Upper lobe of left lung (tissue), 6 donors: Measurements from ENCODE around the gene CCNJ. TPM values are rescaled to one million over a fixed set of nuclear protein-coding genes. Genes with fewer than 3 reads are reported as not detected.

Source experiments
- ATAC-seq, 2 donors: fragments of 200-7000 bp; cut with Tn5 transposase; one replicate each; pipeline ENCODE4 v1.9.1; 2022; ENCODE audit warnings: mild to moderate bottlenecking in 2 of 2, moderate library complexity in 2 of 2; ENCODE audit not compliant: low FRiP score in 2 of 2
- DNase-seq, 2 donors: peaks; one replicate each; pipeline ENCODE4 v3.0.0-alpha.2; 2019 to 2020
- H3K27ac ChIP-seq, 4 donors: fragments of 200-600 bp; sonication (generic); one replicate each; pipeline ENCODE4 v1.5.1; 2016 to 2019
- H3K27me3 ChIP-seq, 4 donors: fragments of 200-600 bp; sonication (generic); one replicate each; pipeline ENCODE4 v1.5.1; 2017 to 2019
- H3K36me3 ChIP-seq, 4 donors: fragments of 200-600 bp; sonication (generic); one replicate each; pipeline ENCODE4 v1.5.1; 2016 to 2019
- H3K4me1 ChIP-seq, 4 donors: fragments of 200-600 bp; sonication (generic); one replicate each; pipeline ENCODE4 v1.5.1; 2018 to 2019
- H3K4me3 ChIP-seq, 4 donors: fragments of 200-600 bp; sonication (generic); one replicate each; pipeline ENCODE4 v1.5.1; 2017 to 2019; ENCODE audit warnings: mild to moderate bottlenecking in 2 of 4, moderate library complexity in 1 of 4
- H3K9me3 ChIP-seq, 4 donors: fragments of 200-600 bp; sonication (generic); one replicate each; pipeline ENCODE4 v1.5.1; 2018 to 2019
- CTCF ChIP-seq, 6 experiments: fragments of 450-650 bp in 4 of 6; fragments of 200-600 bp in 2 of 6; sonication (generic) in 2 of 6; IDR thresholded peaks; one replicate each; pipeline ENCODE4 v1.5.1; 2016 to 2019; ENCODE audit warnings: antibody characterized with exemption in 6 of 6
- EP300 ChIP-seq, 4 donors: sonication (generic); formaldehyde crosslinking; IDR thresholded peaks; one replicate each; pipeline ENCODE4 v1.5.1; 2017; ENCODE audit warnings: antibody characterized with exemption in 4 of 4, control low read depth in 2 of 4
- POLR2A ChIP-seq, 4 donors: fragments of 450-650 bp; IDR thresholded peaks; one replicate each; pipeline ENCODE4 v1.5.1; 2016 to 2017; ENCODE audit warnings: antibody characterized with exemption in 4 of 4, mild to moderate bottlenecking in 2 of 4
- POLR2AphosphoS5 ChIP-seq, 2 donors: sonication (generic); formaldehyde crosslinking; IDR thresholded peaks; one replicate each; pipeline ENCODE4 v1.5.1; 2017; ENCODE audit warnings: antibody characterized with exemption in 2 of 2
- WGBS, 2 donors: methylation state at CpG; one replicate each; pipeline ENCODE4 v1.1.5; 2017 to 2018; 5-methylcytosine and 5-hydroxymethylcytosine counted together
- total RNA-seq, 6 donors: library from RNA; depleted of rRNA in 4 of 6; stranded (reverse); fragments of >200 nt in 4 of 6; gene quantifications; one replicate each; pipeline versions ENCODE4 v1.1.0 to v1.2.1, GENCODE V29; 2016 to 2021
- donor health status: DM: no; HTN: no; CAD: no; lungs with moderate emphysema.
- donor health status: DM: no; HTN: yes; CAD: no; lungs with severe emphysema.

Gene CCNJ
- total RNA-seq, 6 donors from 2014 or later: 0.55 to 7.7 (median 5.5) TPM

DNA sequence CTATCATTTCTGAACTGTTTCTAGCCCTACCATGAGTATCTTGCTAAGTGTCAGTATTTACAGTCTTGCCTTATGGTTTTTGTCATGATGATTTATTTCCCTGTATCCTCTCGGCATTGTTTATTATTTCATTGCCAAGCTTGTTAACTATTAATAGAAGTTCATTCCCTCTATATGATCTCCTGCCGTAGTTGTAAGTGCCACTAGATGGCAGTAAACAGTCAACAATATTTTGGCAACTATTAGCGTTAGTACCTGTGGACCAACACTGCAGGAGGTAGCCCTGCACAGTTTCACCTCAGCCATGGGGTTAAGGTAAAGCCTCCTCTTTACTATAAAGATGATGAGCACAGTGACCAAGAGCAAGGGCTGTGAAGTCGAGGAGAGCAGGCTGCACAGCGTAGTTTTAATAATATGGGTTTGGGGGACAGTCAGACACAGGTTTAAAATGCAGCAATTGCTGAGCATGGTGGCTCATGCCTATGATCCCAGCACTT lies 26.1 kb upstream of the CCNJ start:
- Histone ChIP-seq H3K27me3 (no peaks in the 10 kb centered on the region), H3K36me3 (no peaks in the 10 kb centered on the region), H3K9me3 (no peaks in the 10 kb centered on the region), H3K4me3 (no peak overlapping the region), H3K4me1 (peaks cover 0 to 7% (median 5%) of the 10 kb centered on the region in 4 donors), H3K27ac (no peak overlapping the region)
- 15 to 22% methylated on average over 5 of the region's 5 CpGs for WGBS, 2 donors
- ATAC-seq (peak; percentile 78 to 86), DNase-seq (no peak)
- peak; percentile 47 to 72 (median 58) for TF ChIP-seq CTCF (IDR thresholded peaks at IDR 0.05)
- TF ChIP-seq POLR2AphosphoS5 (IDR thresholded peaks at IDR 0.05): no peak
- TF ChIP-seq EP300 (IDR thresholded peaks at IDR 0.05): no peak

DNA sequence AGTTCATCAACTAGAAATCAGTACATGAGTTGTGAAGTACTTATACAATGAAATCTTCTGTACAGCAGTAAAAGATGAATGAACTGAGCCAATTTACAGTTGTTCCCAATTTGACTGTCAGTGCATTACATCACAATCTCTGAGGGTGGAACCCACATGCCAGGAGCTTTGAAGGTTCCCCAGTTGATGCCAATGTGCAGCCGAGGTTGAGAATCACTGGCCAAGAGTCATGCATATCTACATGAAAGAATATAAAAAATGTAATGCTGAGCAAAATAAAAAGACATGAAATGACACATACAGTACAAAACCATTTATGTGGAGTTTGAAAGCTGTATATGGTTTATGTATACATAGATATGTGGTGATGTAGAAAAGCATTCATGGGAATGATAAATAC lies 22.1 kb upstream of the CCNJ start:
- ATAC-seq (no peak), DNase-seq (no peak)
- no peaks in the 10 kb centered on the region for H3K36me3 ChIP-seq
- 65 to 86% methylated on average over 1 of the region's 1 CpG for WGBS, 2 donors
- no peak for TF ChIP-seq EP300 (IDR thresholded peaks at IDR 0.05)
- no peak for TF ChIP-seq POLR2AphosphoS5 (IDR thresholded peaks at IDR 0.05)
- no peak for TF ChIP-seq CTCF (IDR thresholded peaks at IDR 0.05)
- TF ChIP-seq POLR2A (IDR thresholded peaks at IDR 0.05): no peak
- no peak overlapping the region for H3K4me3 ChIP-seq
- H3K27me3 ChIP-seq: no peaks in the 10 kb centered on the region
- no peak overlapping the region for H3K27ac ChIP-seq
- peaks cover 0 to 7% (median 5%) of the 10 kb centered on the region in 4 donors for H3K4me1 ChIP-seq
- no peaks in the 10 kb centered on the region for H3K9me3 ChIP-seq

- H3K36me3 ChIP-seq: no peaks in the 10 kb centered on the region
- H3K27ac ChIP-seq: no peak overlapping the region
- no peak for DNase-seq
- no peak overlapping the region for H3K4me3 ChIP-seq
- no peak for ATAC-seq
- H3K27me3 ChIP-seq: no peaks in the 10 kb centered on the region
- H3K9me3 ChIP-seq: no peaks in the 10 kb centered on the region
- no peaks in the 10 kb centered on the region for H3K4me1 ChIP-seq
- TF ChIP-seq POLR2AphosphoS5 (IDR thresholded peaks at IDR 0.05): no peak
- no peak for TF ChIP-seq CTCF (IDR thresholded peaks at IDR 0.05)
- no peak for TF ChIP-seq EP300 (IDR thresholded peaks at IDR 0.05)
- no peak for TF ChIP-seq POLR2A (IDR thresholded peaks at IDR 0.05)
- WGBS, 2 donors: 84 to 98% methylated on average over 2 of the region's 2 CpGs
Observed at GRCh38 chr10:96022739-96023138, 20.6 kb upstream of the CCNJ start.

DNA sequence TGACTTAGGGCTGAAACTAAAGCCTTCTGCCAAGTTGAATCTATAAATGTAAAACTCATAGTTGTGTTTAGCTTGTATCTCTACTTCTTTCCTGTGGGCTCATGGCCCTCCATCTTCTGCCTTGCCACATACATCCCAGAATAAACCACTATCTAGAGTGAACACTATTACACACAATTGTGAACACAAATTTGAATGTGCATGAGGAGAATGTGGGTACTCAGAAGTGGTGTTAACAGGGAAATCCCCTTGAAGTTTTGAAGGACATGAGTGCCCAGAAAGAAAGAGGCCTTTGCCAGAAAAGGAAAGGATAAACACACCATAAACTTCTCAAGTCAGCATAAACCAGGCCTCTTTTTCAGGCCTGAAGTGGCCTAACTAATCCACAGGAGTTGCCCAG lies 20.2 kb upstream of the CCNJ start:
- no peaks in the 10 kb centered on the region for H3K27me3 ChIP-seq
- TF ChIP-seq POLR2A (IDR thresholded peaks at IDR 0.05) (no peak), EP300 (IDR thresholded peaks at IDR 0.05) (no peak), CTCF (IDR thresholded peaks at IDR 0.05) (no peak), POLR2AphosphoS5 (IDR thresholded peaks at IDR 0.05) (no peak)
- H3K36me3 ChIP-seq: no peaks in the 10 kb centered on the region
- no peaks in the 10 kb centered on the region for H3K4me1 ChIP-seq
- no peaks in the 10 kb centered on the region for H3K9me3 ChIP-seq
- no peak overlapping the region for H3K27ac ChIP-seq
- no peak for ATAC-seq
- no peak overlapping the region for H3K4me3 ChIP-seq
- DNase-seq: no peak

- no peaks in the 10 kb centered on the region for H3K36me3 ChIP-seq
- H3K27me3 ChIP-seq: no peaks in the 10 kb centered on the region
- TF ChIP-seq EP300 (IDR thresholded peaks at IDR 0.05) (no peak), POLR2AphosphoS5 (IDR thresholded peaks at IDR 0.05) (no peak), CTCF (IDR thresholded peaks at IDR 0.05) (peak in 1 of 6 experiments; percentile 6), POLR2A (IDR thresholded peaks at IDR 0.05) (no peak)
- 89 to 95% methylated on average over 3 of the region's 3 CpGs for WGBS, 2 donors
- no peaks in the 10 kb centered on the region for H3K9me3 ChIP-seq
- no peak overlapping the region for H3K27ac ChIP-seq
- ATAC-seq (no peak), DNase-seq (no peak)
- no peaks in the 10 kb centered on the region for H3K4me1 ChIP-seq
- no peak overlapping the region for H3K4me3 ChIP-seq
Observed at GRCh38 chr10:96025566-96025965, 17.8 kb upstream of the CCNJ start.
